Spleen (tissue), 7 donors: ENCODE data around the gene SASH1.

Experiments
- CTCF ChIP-seq, 11 experiments: fragments of 200-600 bp in 7 of 11; fragments of 450-650 bp in 4 of 11; sonication (generic) in 4 of 11; IDR thresholded peaks in 8 of 11; conservative IDR thresholded peaks in 3 of 11; 1 replicate in 7 of 11; 2 replicates in 4 of 11; pipeline versions ENCODE4 v1.4.0 to v1.8.0; 2016 to 2021; ENCODE audit warnings: antibody characterized with exemption in 11 of 11, inconsistent platforms in 4 of 11, mild to moderate bottlenecking in 1 of 11
- POLR2A ChIP-seq, 3 donors: fragments of 450-650 bp; IDR thresholded peaks; one replicate each; pipeline ENCODE4 v1.5.1; 2017; ENCODE audit warnings: antibody characterized with exemption in 3 of 3, mild to moderate bottlenecking in 1 of 3
- POLR2AphosphoS5 ChIP-seq, 3 donors: sonication (generic); formaldehyde crosslinking; IDR thresholded peaks; one replicate each; pipeline ENCODE4 v1.5.1; 2017; ENCODE audit warnings: antibody characterized with exemption in 3 of 3
- donor health status: DM: no; HTN: no; CAD: no; lungs with moderate emphysema.
- donor health status: DM: no; HTN: no; CAD: no.
- donor health status: DM: no; HTN: no; CAD: no.

GRCh38 chr6:148521158-148521557 is 178.5 kb downstream of the SASH1 start:
- TF ChIP-seq CTCF (IDR thresholded peaks at IDR 0.05 in 8 of 11, conservative IDR thresholded peaks at IDR 0.05 in 3 of 11): no peak
- no peak for TF ChIP-seq POLR2A (IDR thresholded peaks at IDR 0.05)
- TF ChIP-seq POLR2AphosphoS5 (IDR thresholded peaks at IDR 0.05): no peak
